ENCODE data around the gene ANKRD10.

- TF ChIP-seq MAX (IDR thresholded peaks at IDR 0.05; ENCODE audit: insufficient read depth, insufficient read length) (no peak), CTCF (IDR thresholded peaks at IDR 0.05; ENCODE audit: extremely low read depth in 1 of 2, insufficient read depth in 1 of 2, low read depth in 1 of 2, low read length in 2 of 2) (no peak), POLR2AphosphoS5 (IDR thresholded peaks at IDR 0.05; ENCODE audit: insufficient read depth, low read depth, low read length) (no peak), POLR2A (IDR thresholded peaks at IDR 0.05; ENCODE audit: low read depth, low read length) (no peak), EZH2 (IDR thresholded peaks at IDR 0.05; ENCODE audit: borderline replicate concordance, low read depth, low read length, severe bottlenecking) (no peak)
These were observed 61.6 kb downstream of the ANKRD10 start for GRCh38 chr13:110853235-110853721.

Measured in endothelial cell of umbilical vein (primary cell).